Psoas muscle (tissue), 8 donors: ENCODE data around the gene STMN3. TPM values are rescaled to one million over a fixed set of nuclear protein-coding genes. Genes with fewer than 3 reads are reported as not detected.
A peak's percentile ranks its signal among the peaks of the same experiment; 100 is the strongest.

Source experiments
- ATAC-seq, 4 donors: fragments of 200-7000 bp; cut with Tn5 transposase; one replicate each; pipeline ENCODE4 v1.9.1; 2020; ENCODE audit warnings: moderate library complexity in 3 of 4, mild to moderate bottlenecking in 2 of 4
- DNase-seq, 2 donors: peaks; one replicate each; pipeline ENCODE4 v3.0.0-alpha.2; 2020
- H3K27ac ChIP-seq: fragments of 200-600 bp; one replicate; pipeline ENCODE4 v1.8.0; 2022
- H3K27me3 ChIP-seq, 3 donors: fragments of 200-600 bp in 1 of 3; one replicate each; pipeline versions ENCODE4 v1.6.1 to v1.8.0; 2013 to 2022; ENCODE audit warnings: low read length in 2 of 3, mild to moderate bottlenecking in 2 of 3, moderate library complexity in 1 of 3; ENCODE audit not compliant: insufficient read depth in 3 of 3
- H3K36me3 ChIP-seq, 2 donors: fragments of 200-600 bp in 1 of 2; one replicate each; pipeline versions ENCODE4 v1.6.1 to v1.8.0; 2013 to 2022; ENCODE audit warnings: low read depth in 1 of 2, mild to moderate bottlenecking in 1 of 2, moderate library complexity in 1 of 2; ENCODE audit not compliant: insufficient read depth in 1 of 2
- H3K4me1 ChIP-seq: fragments of 200-600 bp; one replicate; pipeline ENCODE4 v1.8.0; 2022
- H3K4me3 ChIP-seq: fragments of 200-600 bp; one replicate; pipeline ENCODE4 v1.8.0; 2022; ENCODE audit warnings: mild to moderate bottlenecking
- H3K9me3 ChIP-seq: fragments of 200-600 bp; one replicate; pipeline ENCODE4 v1.8.0; 2022
- WGBS, 3 donors: extraction: QIAGEN DNeasy Blood & Tissue Kit; methylation state at CpG; one replicate each; pipeline versions ENCODE4 v1.1.6 to v1.1.7; 2013; 5-methylcytosine and 5-hydroxymethylcytosine counted together
- intact Hi-C, 2 donors: fragments of 100-400 bp; cut with DNase I; formaldehyde crosslinking; loops; one replicate each; pipeline versions ENCODE4 v1.11.0 to v1.14.2; 2022
- polyA plus RNA-seq, 3 donors: library from polyadenylated mRNA; stranded (reverse); fragments of 200-250 nt; gene quantifications; one replicate each; pipeline ENCODE4 v1.2.3, GENCODE V29; 2013
- total RNA-seq, 4 donors: library from RNA; stranded (reverse); fragmentation: NEBNext Ultra II Directional in 2 of 4; extraction: Animal tissue kit (Norgen Biotek cat#: 25700) in 2 of 4; gene quantifications; one replicate each; pipeline versions ENCODE4 v1.2.1 to v1.2.4, GENCODE V29; 2021 to 2023
- TF ChIP-seq, protein P1 (sequence below): fragments of 200-600 bp; IDR thresholded peaks from one replicate; pipeline ENCODE4 v1.8.0; 2022; ENCODE audit warnings: antibody characterized with exemption
- donor health status: healthy with polysubstance abuse.
- donor health status: DM: no; HTN: no; CAD: no; lungs with moderate emphysema.
- donor health status: Bipolar disorder and iron deficiency.
- donor health status: healthy.
- donor health status: DM: yes; HTN: yes; CAD: no.
- donor health status: DM: no; HTN: no; CAD: no.
- donor health status: DM: no; HTN: no; CAD: no.
- donor health status: DM: yes; HTN: yes; CAD: no.

The STMN3 gene
- total and polyA plus RNA-seq, 7 donors, result 1.0 to 3.1 (median 2.4) TPM

DNA sequence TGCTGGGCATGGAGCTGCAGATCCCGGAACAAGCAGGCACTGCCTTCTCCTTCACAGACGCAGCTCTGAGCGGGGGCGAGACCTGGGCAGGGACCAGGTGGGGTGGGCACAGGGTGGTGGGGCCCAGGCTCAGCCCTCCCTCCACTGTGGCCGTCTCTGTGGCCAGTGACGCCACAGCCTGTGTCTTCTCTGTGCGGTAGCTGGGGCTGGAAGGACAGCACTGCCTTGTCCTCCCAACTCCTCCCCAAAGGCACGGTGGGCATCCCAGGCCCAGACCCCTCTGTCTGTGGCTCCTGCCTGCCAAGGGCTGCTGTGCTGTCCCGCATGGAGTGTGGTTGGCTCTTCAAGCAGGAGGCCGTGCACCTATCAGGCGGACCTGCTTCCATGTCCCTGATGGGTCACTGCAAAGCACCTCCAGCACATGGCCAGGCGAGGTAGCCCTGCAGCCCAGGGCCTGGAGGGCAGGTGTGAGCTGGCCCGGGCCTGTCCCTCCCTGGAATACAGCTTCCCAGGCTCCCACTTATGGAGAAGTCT, 28.5 kb upstream of the STMN3 start:
- H3K4me1 ChIP-seq, result peaks cover 19% of the 10 kb centered on the region
- DNase-seq (no peak), ATAC-seq (peak in 1 of 4 donors; percentile 6)
- WGBS, 3 donors, result 95 to 96% (median 96%) methylated on average over 13 of the region's 13 CpGs
- H3K9me3 ChIP-seq, result no peaks in the 10 kb centered on the region
- H3K4me3 ChIP-seq, result no peak overlapping the region
- intact Hi-C loops, result no loop called here
- peak overlapping the region; percentile 81 for H3K27ac ChIP-seq
- peaks cover 0 to 33% of the 10 kb centered on the region in 2 donors for H3K36me3 ChIP-seq
- no peaks in the 10 kb centered on the region for H3K27me3 ChIP-seq
- TF ChIP-seq, protein P1, sequence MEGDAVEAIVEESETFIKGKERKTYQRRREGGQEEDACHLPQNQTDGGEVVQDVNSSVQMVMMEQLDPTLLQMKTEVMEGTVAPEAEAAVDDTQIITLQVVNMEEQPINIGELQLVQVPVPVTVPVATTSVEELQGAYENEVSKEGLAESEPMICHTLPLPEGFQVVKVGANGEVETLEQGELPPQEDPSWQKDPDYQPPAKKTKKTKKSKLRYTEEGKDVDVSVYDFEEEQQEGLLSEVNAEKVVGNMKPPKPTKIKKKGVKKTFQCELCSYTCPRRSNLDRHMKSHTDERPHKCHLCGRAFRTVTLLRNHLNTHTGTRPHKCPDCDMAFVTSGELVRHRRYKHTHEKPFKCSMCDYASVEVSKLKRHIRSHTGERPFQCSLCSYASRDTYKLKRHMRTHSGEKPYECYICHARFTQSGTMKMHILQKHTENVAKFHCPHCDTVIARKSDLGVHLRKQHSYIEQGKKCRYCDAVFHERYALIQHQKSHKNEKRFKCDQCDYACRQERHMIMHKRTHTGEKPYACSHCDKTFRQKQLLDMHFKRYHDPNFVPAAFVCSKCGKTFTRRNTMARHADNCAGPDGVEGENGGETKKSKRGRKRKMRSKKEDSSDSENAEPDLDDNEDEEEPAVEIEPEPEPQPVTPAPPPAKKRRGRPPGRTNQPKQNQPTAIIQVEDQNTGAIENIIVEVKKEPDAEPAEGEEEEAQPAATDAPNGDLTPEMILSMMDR, result no peak

DNA sequence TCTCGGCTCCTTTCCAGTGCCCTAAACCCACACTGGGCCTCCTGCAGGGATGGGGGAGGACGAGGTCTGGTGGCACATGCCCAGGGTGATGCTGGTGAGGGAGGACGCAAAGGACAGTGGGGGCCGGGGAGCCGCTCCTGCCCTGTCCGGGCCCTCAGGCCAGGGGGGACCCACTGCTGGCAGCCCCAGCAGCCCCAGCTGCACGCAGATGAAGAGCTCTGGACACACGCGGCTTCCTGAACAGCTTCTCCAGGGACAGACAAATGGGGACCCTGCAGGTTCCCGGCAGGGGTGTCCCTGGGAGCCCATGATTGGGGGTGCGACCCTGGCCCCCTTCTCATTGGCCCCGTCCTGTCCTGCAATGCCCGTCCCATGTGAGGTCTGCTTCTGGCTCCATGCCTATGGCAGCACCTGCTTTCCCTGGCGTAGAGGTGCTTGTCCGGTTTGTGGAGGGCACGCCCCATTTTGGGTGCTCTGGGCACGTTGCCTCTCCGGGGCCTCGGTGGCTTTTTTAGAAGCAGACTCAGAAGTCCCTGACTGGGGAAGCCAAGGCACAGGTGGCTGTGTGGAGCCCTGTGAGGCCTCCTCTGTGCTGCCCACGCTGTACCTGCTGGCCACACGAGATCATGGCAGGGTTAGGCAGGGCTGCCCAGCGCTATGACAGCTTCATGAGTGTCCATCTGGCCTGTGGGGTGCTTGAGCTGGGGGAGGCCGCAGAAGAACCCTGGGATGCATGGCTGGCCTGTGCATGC, 27.8 kb upstream of the STMN3 start:
- Histone ChIP-seq H3K9me3 (no peaks in the 10 kb centered on the region), H3K27me3 (no peaks in the 10 kb centered on the region), H3K36me3 (peaks cover 0 to 39% of the 10 kb centered on the region in 2 donors), H3K27ac (peak overlapping the region; percentile 81), H3K4me1 (peaks cover 19% of the 10 kb centered on the region), H3K4me3 (no peak overlapping the region)
- intact Hi-C loops, result no loop called here
- no peak for DNase-seq
- WGBS, 3 donors, result 82 to 90% (median 83%) methylated on average over 21 to 23 of the region's 23 CpGs
- TF ChIP-seq, protein P1, result no peak
- ATAC-seq, result no peak

DNA sequence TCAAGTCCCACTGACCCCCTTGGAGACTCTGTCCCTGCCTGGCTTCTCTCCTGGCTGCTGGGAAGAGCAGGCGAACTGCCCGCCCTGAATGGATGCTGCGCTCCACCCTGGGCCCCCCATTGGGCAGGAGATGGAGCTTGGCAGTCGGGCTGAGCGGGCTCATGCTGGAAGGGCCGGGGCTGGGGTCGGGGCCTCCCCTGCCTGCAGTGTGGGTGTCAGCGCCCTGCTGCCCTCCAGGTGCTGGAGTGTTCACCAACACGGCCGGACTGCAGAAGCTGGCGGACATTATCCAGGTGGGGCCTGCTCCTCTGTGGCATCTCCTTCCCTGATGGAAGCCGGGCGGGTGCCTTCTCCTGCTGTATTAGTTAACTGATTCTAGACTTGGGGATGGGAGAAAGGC, 27.2 kb upstream of the STMN3 start:
- H3K36me3 ChIP-seq, result peaks cover 0 to 45% of the 10 kb centered on the region in 2 donors
- no peak for DNase-seq
- H3K4me3 ChIP-seq, result no peak overlapping the region
- H3K9me3 ChIP-seq, result no peaks in the 10 kb centered on the region
- 92 to 96% (median 96%) methylated on average over 13 of the region's 13 CpGs for WGBS, 3 donors
- TF ChIP-seq, protein P1, result no peak
- ATAC-seq, result no peak
- H3K27me3 ChIP-seq, result no peaks in the 10 kb centered on the region
- intact Hi-C loops, result no loop called here
- peaks cover 19% of the 10 kb centered on the region for H3K4me1 ChIP-seq
- no peak overlapping the region for H3K27ac ChIP-seq

DNA sequence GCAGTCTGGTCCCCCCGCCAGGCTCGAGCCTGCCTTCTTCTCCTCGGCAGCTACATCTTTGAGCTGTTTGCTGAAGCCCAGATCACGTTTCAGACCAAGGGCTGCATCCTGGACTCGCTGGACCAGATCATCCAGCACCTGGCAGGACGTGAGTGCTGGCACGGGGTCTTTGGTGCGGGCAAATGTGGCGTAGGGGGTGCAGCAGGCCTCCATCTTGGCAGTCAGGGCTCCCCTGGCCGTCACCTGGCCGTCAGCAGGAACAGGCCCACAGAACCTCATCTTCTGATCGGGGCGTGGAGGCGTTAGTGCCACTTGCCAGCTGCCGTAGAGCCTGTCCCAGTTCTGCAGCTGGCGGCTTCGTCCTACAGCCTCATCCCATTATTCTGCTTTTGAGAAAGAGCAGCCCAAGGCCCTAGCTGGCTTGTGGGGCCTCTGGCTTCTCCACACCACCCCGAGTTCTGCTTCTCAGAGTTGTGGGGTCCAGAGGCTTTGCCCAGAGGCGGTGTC, 26.6 kb upstream of the STMN3 start:
- Histone ChIP-seq H3K36me3 (peaks cover 0 to 51% of the 10 kb centered on the region in 2 donors), H3K4me1 (peaks cover 19% of the 10 kb centered on the region), H3K9me3 (no peaks in the 10 kb centered on the region), H3K27me3 (no peaks in the 10 kb centered on the region), H3K4me3 (no peak overlapping the region), H3K27ac (no peak overlapping the region)
- ATAC-seq (no peak), DNase-seq (no peak)
- intact Hi-C loops, result no loop called here
- TF ChIP-seq, protein P1, result no peak
- 90 to 91% (median 91%) methylated on average over 19 of the region's 19 CpGs for WGBS, 3 donors
